H1 (cell line): Measurements from ENCODE around the gene ARID1B. TPM values are rescaled to one million over a fixed set of nuclear protein-coding genes. Genes with fewer than 3 reads are reported as not detected.

ENCODE experiments used
- CTCF ChIA-PET: fragments of 300-600 bp; sonication (Branson Sonifier 250); formaldehyde crosslinking; loops from one replicate; lab custom pipeline; 2021; ENCODE audit not compliant: partially characterized antibody; lab: Charles Lee
- POLR2A ChIA-PET: fragments of 300-600 bp; sonication (Branson Sonifier 250); formaldehyde crosslinking; loops from one replicate; lab custom pipeline; 2021; ENCODE audit warnings: inconsistent platforms; ENCODE audit not compliant: partially characterized antibody; lab: Charles Lee
- DNase-seq, 2 experiments: peaks; one replicate each; pipeline versions ENCODE4 v3.0.0 to v3.0.0-alpha.2; 2010 to 2022; ENCODE audit warnings: low spot score in 2 of 2, low read depth in 1 of 2, mixed read lengths in 1 of 2
- FAIRE-seq: peaks from 2 replicates; lab custom pipeline; 2011; peaks lifted over from hg19 to GRCh38; lab: Jason Lieb, UNC
- H2AFZ ChIP-seq: 2 replicates; pipeline ENCODE4 v1.8.1; 2012; ENCODE audit warnings: low read length, inconsistent platforms
- H2AK5ac ChIP-seq: 2 replicates; pipeline ENCODE4 v1.6.1; 2013; ENCODE audit warnings: low read depth, low read length
- H2BK120ac ChIP-seq: replicated peaks from 2 replicates; pipeline ENCODE3; 2013; ENCODE audit warnings: low read depth, low read length, inconsistent platforms
- H2BK12ac ChIP-seq: 2 replicates; pipeline ENCODE4 v1.6.1; 2013; ENCODE audit warnings: low read depth, low read length
- H2BK15ac ChIP-seq: 2 replicates; pipeline ENCODE4 v1.6.1; 2013; ENCODE audit warnings: low read length
- H2BK20ac ChIP-seq: 2 replicates; pipeline ENCODE4 v1.6.1; 2013; ENCODE audit warnings: low read length
- H2BK5ac ChIP-seq: 2 replicates; pipeline ENCODE4 v1.6.1; 2013; ENCODE audit warnings: low read depth, low read length
- H3K14ac ChIP-seq: 2 replicates; pipeline ENCODE4 v1.6.1; 2013; ENCODE audit warnings: inconsistent platforms; ENCODE audit not compliant: insufficient read length
- H3K18ac ChIP-seq: 2 replicates; pipeline ENCODE4 v1.6.1; 2013; ENCODE audit warnings: low read length; ENCODE audit errors: extremely low read depth
- H3K23ac ChIP-seq: 2 replicates; pipeline ENCODE4 v1.6.1; 2013; ENCODE audit warnings: inconsistent platforms; ENCODE audit not compliant: insufficient read length
- H3K23me2 ChIP-seq: 2 replicates; pipeline ENCODE4 v1.6.1; 2013; ENCODE audit warnings: low read depth, low read length
- H3K27ac ChIP-seq: 2 replicates; pipeline ENCODE4 v1.6.1; 2011; ENCODE audit warnings: low read depth, low read length, inconsistent platforms
- H3K27me3 ChIP-seq, 4 experiments: replicated peaks in 1 of 4; 1 replicate in 1 of 4; 2 replicates in 3 of 4; pipeline versions ENCODE4 v1.6.1 to v1.8.1; 2011 to 2013; ENCODE audit warnings: low read length in 3 of 4, mild to moderate bottlenecking in 3 of 4, inconsistent platforms in 2 of 4, mixed read lengths in 2 of 4, moderate library complexity in 1 of 4; ENCODE audit not compliant: control insufficient read depth in 3 of 4, insufficient read depth in 3 of 4; ENCODE audit errors: extremely low read depth in 1 of 4
- H3K36me3 ChIP-seq, 4 experiments: 2 replicates each; pipeline versions ENCODE4 v1.6.1 to v1.8.1; 2011 to 2013; ENCODE audit warnings: mild to moderate bottlenecking in 4 of 4, low read length in 3 of 4, moderate library complexity in 2 of 4, control low read depth in 1 of 4, inconsistent platforms in 1 of 4; ENCODE audit not compliant: insufficient read depth in 4 of 4, control insufficient read depth in 2 of 4
- H3K4ac ChIP-seq: replicated peaks from 2 replicates; pipeline ENCODE3; 2013; ENCODE audit warnings: low read length, low read depth, mixed read lengths, inconsistent platforms; ENCODE audit not compliant: insufficient read length
- H3K4me1 ChIP-seq, 4 experiments: replicated peaks in 1 of 4; 1 replicate in 1 of 4; 2 replicates in 3 of 4; pipeline versions ENCODE4 v1.6.1 to v1.8.1; 2011 to 2013; ENCODE audit warnings: low read length in 3 of 4, inconsistent platforms in 2 of 4, mixed read lengths in 1 of 4; ENCODE audit not compliant: insufficient read depth in 4 of 4, control insufficient read depth in 3 of 4
- H3K4me2 ChIP-seq, 2 experiments: 2 replicates each; pipeline versions ENCODE4 v1.6.1 to v1.8.1; 2011 to 2013; ENCODE audit warnings: low read depth in 2 of 2, low read length in 2 of 2, control low read depth in 1 of 2, inconsistent platforms in 1 of 2, mild to moderate bottlenecking in 1 of 2; ENCODE audit not compliant: insufficient read depth in 1 of 2
- H3K4me3 ChIP-seq, 4 experiments: fragments of 200-600, 300-600 bp in 1 of 4; sonication (generic), shearing (Covaris generic), sonication (Bioruptor Twin) in 1 of 4; 2 replicates each; pipeline versions ENCODE4 v1.5.1 to v1.8.1; 2011 to 2016; ENCODE audit warnings: low read length in 4 of 4, low read depth in 3 of 4, control low read depth in 2 of 4, inconsistent platforms in 2 of 4, mild to moderate bottlenecking in 2 of 4, mixed read lengths in 1 of 4, moderate library complexity in 1 of 4; ENCODE audit not compliant: insufficient read depth in 2 of 4; ENCODE audit errors: extremely low read depth in 1 of 4
- H3K56ac ChIP-seq: replicated peaks from 2 replicates; pipeline ENCODE3; 2013; ENCODE audit warnings: low read depth, mild to moderate bottlenecking, mixed read lengths, low read length, inconsistent platforms; ENCODE audit not compliant: insufficient read length
- H3K79me1 ChIP-seq: 2 replicates; pipeline ENCODE4 v1.6.1; 2013; ENCODE audit warnings: low read depth, low read length, control low read depth
- H3K79me2 ChIP-seq, 2 experiments: 2 replicates each; pipeline versions ENCODE4 v1.6.1 to v1.8.1; 2012 to 2013; ENCODE audit warnings: low read length in 2 of 2, mild to moderate bottlenecking in 2 of 2, inconsistent platforms in 1 of 2; ENCODE audit not compliant: insufficient read depth in 2 of 2, control insufficient read depth in 1 of 2
- H3K9ac ChIP-seq, 4 experiments: replicated peaks in 1 of 4; 1 replicate in 1 of 4; 2 replicates in 3 of 4; pipeline versions ENCODE4 v1.6.1 to v1.8.1; 2011 to 2013; ENCODE audit warnings: low read depth in 3 of 4, low read length in 3 of 4, control low read depth in 2 of 4, mild to moderate bottlenecking in 2 of 4, moderate library complexity in 2 of 4, inconsistent platforms in 1 of 4; ENCODE audit errors: extremely low read depth in 1 of 4
- H3K9me3 ChIP-seq, 2 experiments: 2 replicates each; pipeline versions ENCODE4 v1.6.1 to v1.8.1; 2012 to 2013; ENCODE audit warnings: mild to moderate bottlenecking in 2 of 2, moderate library complexity in 2 of 2, control low read depth in 1 of 2, inconsistent platforms in 1 of 2, low read depth in 1 of 2, low read length in 1 of 2, mixed read lengths in 1 of 2; ENCODE audit not compliant: insufficient read depth in 2 of 2
- H4K20me1 ChIP-seq, 2 experiments: replicated peaks in 1 of 2; 2 replicates each; pipeline versions ENCODE3 to v1.8.1; 2011 to 2013; ENCODE audit warnings: inconsistent platforms in 2 of 2, low read length in 2 of 2, mild to moderate bottlenecking in 1 of 2; ENCODE audit not compliant: insufficient read depth in 2 of 2, control insufficient read depth in 1 of 2
- H4K5ac ChIP-seq: 2 replicates; pipeline ENCODE4 v1.6.1; 2013; ENCODE audit warnings: low read length, low read depth, mixed read lengths, inconsistent platforms; ENCODE audit not compliant: insufficient read length
- H4K8ac ChIP-seq: 2 replicates; pipeline ENCODE4 v1.8.0; 2013; ENCODE audit warnings: mild to moderate bottlenecking, moderate library complexity, low read length, inconsistent platforms; ENCODE audit not compliant: insufficient read depth; ENCODE audit errors: extremely low read depth
- H4K91ac ChIP-seq: replicated peaks from 2 replicates; pipeline ENCODE3; 2013; ENCODE audit warnings: low read length, mixed read lengths, inconsistent platforms; ENCODE audit not compliant: insufficient read length
- CTBP2 ChIP-seq: IDR thresholded peaks from 2 replicates; pipeline ENCODE4 v1.7.0; 2011; ENCODE audit warnings: borderline replicate concordance, mild to moderate bottlenecking, moderate library complexity, mixed read lengths, low read length; ENCODE audit not compliant: insufficient read depth, insufficient read length
- NANOG ChIP-seq: IDR thresholded peaks from 2 replicates; pipeline ENCODE4 v1.6.1; 2011; ENCODE audit warnings: low read length, low read depth, mild to moderate bottlenecking, inconsistent platforms; ENCODE audit not compliant: insufficient read depth, poor library complexity, severe bottlenecking
- POLR2A ChIP-seq, 2 experiments: IDR thresholded peaks; 1 replicate in 1 of 2; 2 replicates in 1 of 2; pipeline ENCODE4 v1.6.1; 2011; ENCODE audit warnings: low read depth in 2 of 2, low read length in 2 of 2, mild to moderate bottlenecking in 2 of 2; ENCODE audit errors: control extremely low read depth in 1 of 2
- RFX5 ChIP-seq: IDR thresholded peaks from 2 replicates; pipeline ENCODE4 v1.6.1; 2011; ENCODE audit warnings: low read depth, low read length, improper control_type of control experiment, borderline replicate concordance
- SIN3A ChIP-seq, 2 experiments: IDR thresholded peaks in 1 of 2; conservative IDR thresholded peaks in 1 of 2; 2 replicates each; pipeline ENCODE4 v1.6.1; 2011 to 2012; ENCODE audit warnings: low read length in 2 of 2, improper control_type of control experiment in 1 of 2, low read depth in 1 of 2, mild to moderate bottlenecking in 1 of 2
- SP4 ChIP-seq: IDR thresholded peaks from 2 replicates; pipeline ENCODE4 v1.6.1; 2012; ENCODE audit warnings: low read length, inconsistent platforms
- SRF ChIP-seq: IDR thresholded peaks from 2 replicates; pipeline ENCODE4 v1.6.1; 2011; ENCODE audit warnings: mild to moderate bottlenecking, low read depth, low read length, moderate library complexity
- TAF7 ChIP-seq: optimal IDR thresholded peaks from 2 replicates; pipeline ENCODE3; 2011; ENCODE audit warnings: low read depth, mild to moderate bottlenecking, inconsistent platforms, low read length, moderate library complexity, borderline replicate concordance
- ZNF274 ChIP-seq: IDR thresholded peaks from 2 replicates; pipeline ENCODE4 v1.7.0; 2012; ENCODE audit warnings: low read length, borderline replicate concordance; ENCODE audit errors: extremely low read depth
- WGBS, 2 experiments: shearing (Covaris generic) in 1 of 2; methylation state at CpG; one replicate each; pipeline versions ENCODE4 v1.1.6 to v1.1.7; 2013 to 2015; ENCODE audit warnings: low lambda C conversion rate in 2 of 2, mixed read lengths in 2 of 2, inconsistent platforms in 1 of 2, low coverage in 1 of 2, missing lambda C conversion rate in 1 of 2; ENCODE audit not compliant: insufficient replicate concordance in 2 of 2, insufficient coverage in 1 of 2, insufficient read length in 1 of 2; ENCODE audit errors: extremely low coverage in 1 of 2, missing lambda C conversion rate in 1 of 2; 5-methylcytosine and 5-hydroxymethylcytosine counted together
- polyA plus RNA-seq, 7 experiments: library from polyadenylated mRNA; depleted of rRNA in 3 of 7; stranded (reverse) in 5 of 7; unstranded in 2 of 7; fragments of >200 nt in 5 of 7; fragments of 200-250 nt in 2 of 7; gene quantifications; 1 replicate in 5 of 7; 2 replicates in 1 of 7; 4 replicates in 1 of 7; pipeline versions ENCODE4 v1.2.1 to v1.2.3, GENCODE V29; 2011 to 2013; ENCODE audit warnings: missing spikeins in 2 of 7, mixed read lengths in 2 of 7
- total RNA-seq: library from RNA; stranded (reverse); fragmentation: NEBNext Ultra II Directional; extraction: Animal tissue kit (Norgen Biotek cat#: 25700); gene quantifications from 2 replicates; pipeline ENCODE4 v1.2.1, GENCODE V29; 2021
- TF ChIP-seq, protein P1 (sequence below): IDR thresholded peaks from 2 replicates; pipeline ENCODE4 v1.6.1; 2012; ENCODE audit warnings: inconsistent platforms

ARID1B gene
- total and polyA plus RNA-seq, 2 of the 8 experiments (the other 6 are each of a cell fraction or from before 2014, with no cell fraction given): 24.3 to 70.3 TPM

DNA sequence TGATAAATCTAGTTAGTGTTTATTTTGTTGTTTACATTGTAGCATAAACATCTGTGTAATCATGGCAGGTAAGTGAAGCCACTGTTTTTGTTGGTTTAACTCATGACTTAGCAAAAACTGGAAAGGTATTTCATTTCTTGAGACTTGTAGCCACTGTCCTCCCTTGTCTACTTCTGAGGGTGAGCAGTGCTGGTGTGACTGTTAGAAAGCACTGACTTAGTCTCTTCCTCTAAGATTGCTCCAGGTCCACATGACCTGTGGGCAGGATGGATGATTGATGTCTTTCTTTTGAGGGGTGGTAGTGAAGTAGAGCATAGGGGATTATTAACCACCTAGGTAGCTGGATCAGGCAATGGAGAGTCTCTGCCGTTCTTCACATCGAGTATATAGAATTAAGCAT, 203.8 kb downstream of the ARID1B start:
- H3K79me2 ChIP-seq: peaks cover 3 to 99% of the 10 kb centered on the region in 2 experiments; a peak in 3 of 4 replicates
- no peaks in the 10 kb centered on the region for H3K36me3 ChIP-seq
- WGBS, 2 experiments: 90% methylated on average over 2 of the region's 2 CpGs; no CpG with 5 or more reads in 1 of the 2 experiments
- ChIA-PET CTCF (interaction anchor here (1.2 to 1.3 kb wide), 2 partner anchors 38 to 106 kb away, joined by 3 to 4 read pairs; no protein-coding TSS in a partner anchor), POLR2A (interaction anchor here (1.0 kb wide), 1 partner anchor 11 kb away, joined by 3 read pairs; no protein-coding TSS in a partner anchor)
- no peak for FAIRE-seq
- no peak overlapping the region for H3K4me3 ChIP-seq
- H4K5ac ChIP-seq: no peak overlapping the region
- H3K27me3 ChIP-seq: no peaks in the 10 kb centered on the region
- no peak overlapping the region for H2BK120ac ChIP-seq
- H3K23me2 ChIP-seq: no peaks in the 10 kb centered on the region
- no peak overlapping the region for H3K18ac ChIP-seq
- TF ChIP-seq TAF7 (no peak), CTBP2 (no peak), SP4 (no peak), SIN3A (conservative IDR thresholded peaks at IDR 0.05 in 1 of 2, IDR thresholded peaks at IDR 0.05 in 1 of 2; ENCODE audit: low read depth in 1 of 2, low read length in 2 of 2) (no peak), POLR2A (IDR thresholded peaks at IDR 0.05; ENCODE audit: control extremely low read depth in 1 of 2, low read depth in 2 of 2, low read length in 2 of 2) (no peak), NANOG (no peak), RFX5 (no peak), ZNF274 (no peak), SRF (no peak)
- TF ChIP-seq, protein P1, sequence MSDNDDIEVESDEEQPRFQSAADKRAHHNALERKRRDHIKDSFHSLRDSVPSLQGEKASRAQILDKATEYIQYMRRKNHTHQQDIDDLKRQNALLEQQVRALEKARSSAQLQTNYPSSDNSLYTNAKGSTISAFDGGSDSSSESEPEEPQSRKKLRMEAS: no peak
- no peak overlapping the region for H3K9ac ChIP-seq
- H2AK5ac ChIP-seq: no peak overlapping the region
- H3K4ac ChIP-seq: no peak overlapping the region
- no peak overlapping the region for H3K23ac ChIP-seq
- H3K79me1 ChIP-seq: peaks cover 9% of the 10 kb centered on the region
- H2BK5ac ChIP-seq: no peak overlapping the region
- H4K20me1 ChIP-seq: peaks cover 0 to 6% of the 10 kb centered on the region in 2 experiments
- H2AFZ ChIP-seq: no peak overlapping the region
- H4K8ac ChIP-seq: no peak overlapping the region
- no peak overlapping the region for H3K14ac ChIP-seq
- peaks cover 4 to 19% (median 16%) of the 10 kb centered on the region in 4 experiments for H3K4me1 ChIP-seq
- no peak overlapping the region for H3K27ac ChIP-seq
- no peak overlapping the region for H2BK12ac ChIP-seq
- no peak overlapping the region for H2BK15ac ChIP-seq
- H2BK20ac ChIP-seq: no peak overlapping the region
- H3K9me3 ChIP-seq: no peaks in the 10 kb centered on the region
- DNase-seq: no peak
- H3K56ac ChIP-seq: no peak overlapping the region
- H4K91ac ChIP-seq: no peak overlapping the region
- no peak overlapping the region for H3K4me2 ChIP-seq
